Adipocyte (in vitro differentiated cells): ENCODE data around the gene ZDHHC7.

Experiments used
- DNase-seq: peaks from one replicate; pipeline ENCODE4 v3.0.0-alpha.2; 2015; ENCODE audit warnings: low read depth
- H3K27me3 ChIP-seq: replicated peaks from 2 replicates; pipeline ENCODE4 v1.7.0; 2013; ENCODE audit warnings: mild to moderate bottlenecking, low read length, moderate library complexity; ENCODE audit not compliant: control insufficient read depth, insufficient read depth
- H3K36me3 ChIP-seq: 2 replicates; pipeline ENCODE4 v1.7.0; 2013; ENCODE audit warnings: low read length, mild to moderate bottlenecking, moderate library complexity; ENCODE audit not compliant: control insufficient read depth, insufficient read depth, severe bottlenecking
- H3K4me1 ChIP-seq: 2 replicates; pipeline ENCODE4 v1.7.0; 2013; ENCODE audit warnings: mild to moderate bottlenecking, low read length, moderate library complexity; ENCODE audit not compliant: control insufficient read depth, insufficient read depth
- H3K4me3 ChIP-seq: 2 replicates; pipeline ENCODE4 v1.7.0; 2013; ENCODE audit warnings: mild to moderate bottlenecking, low read length, moderate library complexity
- H3K9ac ChIP-seq: 2 replicates; pipeline ENCODE4 v1.7.0; 2013; ENCODE audit warnings: mild to moderate bottlenecking, low read length, moderate library complexity
- H3K9me3 ChIP-seq: 2 replicates; pipeline ENCODE4 v1.7.0; 2013; ENCODE audit warnings: mild to moderate bottlenecking, low read length, moderate library complexity; ENCODE audit not compliant: control insufficient read depth

The ZDHHC7 gene

GRCh38 chr16:84928679-84929420 is 82.5 kb downstream of the ZDHHC7 start:
- Histone ChIP-seq H3K27me3 (no peaks in the 10 kb centered on the region), H3K9ac (peak overlapping the region; percentile 30), H3K9me3 (no peaks in the 10 kb centered on the region), H3K4me1 (peaks cover 51% of the 10 kb centered on the region), H3K4me3 (no peak overlapping the region), H3K36me3 (no peaks in the 10 kb centered on the region)
- peak; percentile 20 for DNase-seq

- Histone ChIP-seq H3K36me3 (no peaks in the 10 kb centered on the region), H3K9ac (no peak overlapping the region), H3K9me3 (no peaks in the 10 kb centered on the region), H3K4me3 (no peak overlapping the region), H3K4me1 (peaks cover 49% of the 10 kb centered on the region), H3K27me3 (no peaks in the 10 kb centered on the region)
- DNase-seq, result no peak
These were observed 83.4 kb downstream of the ZDHHC7 start for GRCh38 chr16:84927621-84928591.

- Histone ChIP-seq H3K9me3 (no peaks in the 10 kb centered on the region), H3K9ac (no peak overlapping the region), H3K27me3 (no peaks in the 10 kb centered on the region), H3K4me1 (peaks cover 52% of the 10 kb centered on the region), H3K4me3 (no peak overlapping the region), H3K36me3 (no peaks in the 10 kb centered on the region)
- DNase-seq, result no peak
These were observed 84.9 kb downstream of the ZDHHC7 start for GRCh38 chr16:84926462-84926861.

- Histone ChIP-seq H3K9me3 (no peaks in the 10 kb centered on the region), H3K36me3 (no peaks in the 10 kb centered on the region), H3K4me1 (peaks cover 52% of the 10 kb centered on the region), H3K4me3 (no peak overlapping the region), H3K9ac (no peak overlapping the region), H3K27me3 (no peaks in the 10 kb centered on the region)
- DNase-seq, result no peak
These were observed 85.5 kb downstream of the ZDHHC7 start for GRCh38 chr16:84925773-84926372.

- Histone ChIP-seq H3K9me3 (no peaks in the 10 kb centered on the region), H3K36me3 (no peaks in the 10 kb centered on the region), H3K27me3 (no peaks in the 10 kb centered on the region), H3K9ac (no peak overlapping the region), H3K4me1 (peaks cover 51% of the 10 kb centered on the region), H3K4me3 (no peak overlapping the region)
- peak; percentile 48 for DNase-seq
These were observed 86.1 kb downstream of the ZDHHC7 start for GRCh38 chr16:84925092-84925772.

- DNase-seq, result no peak
- no peak overlapping the region for H3K4me3 ChIP-seq
- peaks cover 44% of the 10 kb centered on the region for H3K4me1 ChIP-seq
These were observed 86.8 kb downstream of the ZDHHC7 start for GRCh38 chr16:84924331-84925091.

More at GRCh38 chr16:84924331-84925091, 86.8 kb downstream of the ZDHHC7 start:
- Histone ChIP-seq H3K9me3 (no peaks in the 10 kb centered on the region), H3K9ac (no peak overlapping the region), H3K36me3 (no peaks in the 10 kb centered on the region), H3K27me3 (no peaks in the 10 kb centered on the region)
